Stimulated activated CD8-positive, alpha-beta memory T cell treated with anti-CD3 and anti-CD28 coated beads, Interleukin-15, amount 100 ng/mL, for 1 hour (primary cell): ENCODE measurements around the gene PAQR5.
"Not testable (repeated sequence)": the region's sequence is repeated elsewhere in the genome, so short reads cannot be mapped to it uniquely, and the experiment has no call there.

ENCODE experiments used
- DNase-seq: peaks from one replicate; pipeline ENCODE4 v3.0.0-alpha.2; 2020; ENCODE audit warnings: low read depth

Gene PAQR5, protein sequence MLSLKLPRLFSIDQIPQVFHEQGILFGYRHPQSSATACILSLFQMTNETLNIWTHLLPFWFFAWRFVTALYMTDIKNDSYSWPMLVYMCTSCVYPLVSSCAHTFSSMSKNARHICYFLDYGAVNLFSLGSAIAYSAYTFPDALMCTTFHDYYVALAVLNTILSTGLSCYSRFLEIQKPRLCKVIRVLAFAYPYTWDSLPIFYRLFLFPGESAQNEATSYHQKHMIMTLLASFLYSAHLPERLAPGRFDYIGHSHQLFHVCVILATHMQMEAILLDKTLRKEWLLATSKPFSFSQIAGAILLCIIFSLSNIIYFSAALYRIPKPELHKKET

DNA sequence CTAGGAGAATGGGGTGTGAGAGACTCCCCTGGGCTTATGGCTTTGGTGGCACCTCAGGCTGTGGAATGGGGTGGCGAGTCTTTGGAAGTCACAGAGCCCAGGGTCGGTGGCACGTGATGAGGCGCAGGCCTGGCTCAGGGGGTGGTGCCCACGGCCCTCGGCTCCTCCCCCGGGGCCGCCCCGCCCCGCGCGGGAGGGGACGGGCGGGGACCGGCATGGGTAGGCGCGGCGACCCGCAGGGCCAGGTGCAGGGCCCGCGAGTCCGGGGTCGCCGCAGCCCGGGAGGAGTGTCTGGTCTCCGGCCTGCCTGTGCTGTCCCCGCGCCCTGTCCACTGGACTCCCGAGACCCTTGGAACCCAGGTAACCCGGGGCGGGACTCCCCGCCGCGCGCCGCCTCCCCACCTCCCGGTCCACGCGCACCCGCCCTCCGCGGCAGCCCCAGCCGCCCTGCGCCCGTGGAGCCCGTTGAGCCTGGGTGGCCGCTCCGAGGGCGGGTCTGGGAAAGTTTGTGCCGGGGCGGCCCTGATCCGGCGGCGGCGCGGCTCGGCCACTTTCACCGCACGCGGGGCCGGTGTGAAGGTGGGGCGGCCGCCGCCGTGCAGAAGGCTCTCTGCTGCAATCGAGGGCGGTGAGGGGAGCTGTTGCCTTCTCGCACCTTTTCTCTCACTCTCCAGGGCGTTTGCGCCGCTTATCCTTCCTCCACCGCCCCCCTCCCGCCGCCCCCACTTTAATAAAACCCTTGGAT is at the start of gene PAQR5:
PAQR5 (plus strand) TSS at position 216 of the 745 bp plus-strand sequence. CDS start 61,169 bp downstream, outside the sequence.
- no peak for DNase-seq

DNA sequence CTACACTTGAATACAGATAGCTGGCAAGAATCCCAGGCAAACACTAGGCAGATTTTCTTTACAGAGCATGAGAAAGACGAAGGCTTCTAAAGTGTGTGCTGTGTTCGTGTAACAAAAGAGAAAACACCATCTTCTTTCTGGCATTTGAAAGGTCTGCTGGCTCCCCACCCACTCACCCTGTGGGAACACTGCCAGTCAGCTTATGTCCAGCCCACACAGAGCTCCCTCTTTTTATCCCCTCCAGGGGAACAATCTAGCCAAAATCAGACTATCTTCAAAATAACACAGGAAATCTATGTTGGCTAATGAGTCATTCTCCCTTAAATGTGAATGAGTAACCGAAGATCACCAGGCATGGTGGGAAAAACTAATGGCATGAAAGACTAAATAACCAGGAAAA is 45.6 kb upstream of the PAQR5 start:
- DNase-seq, result no peak

DNA sequence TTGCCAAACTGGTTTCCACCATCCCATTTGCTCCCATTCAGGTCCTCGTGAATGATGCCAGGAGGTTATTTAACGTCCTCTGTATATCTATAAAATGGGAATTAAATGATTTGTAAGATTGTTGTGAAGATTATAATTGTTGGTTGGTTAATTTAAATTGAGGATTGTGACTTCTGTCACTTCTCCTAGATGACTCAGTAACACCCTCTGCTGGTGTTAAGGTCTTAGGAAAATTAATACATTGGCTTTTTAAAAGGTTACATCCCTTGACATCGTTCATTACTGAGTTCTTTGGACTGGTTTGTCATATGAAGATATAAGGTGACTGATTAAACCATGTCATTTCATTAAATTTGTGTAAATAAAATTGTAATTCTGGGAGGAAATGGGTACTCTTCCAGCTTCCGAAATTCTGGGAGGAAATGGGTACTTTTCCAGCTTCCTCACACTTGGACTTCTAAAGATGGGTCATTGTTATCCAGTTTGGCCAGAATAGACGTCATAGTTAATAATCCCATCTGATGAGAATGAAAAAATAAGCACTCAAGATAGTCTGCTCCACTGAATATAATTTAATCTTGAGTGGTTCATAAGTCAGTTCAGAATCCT is 33.3 kb upstream of the PAQR5 start:
- DNase-seq, result no peak

DNA sequence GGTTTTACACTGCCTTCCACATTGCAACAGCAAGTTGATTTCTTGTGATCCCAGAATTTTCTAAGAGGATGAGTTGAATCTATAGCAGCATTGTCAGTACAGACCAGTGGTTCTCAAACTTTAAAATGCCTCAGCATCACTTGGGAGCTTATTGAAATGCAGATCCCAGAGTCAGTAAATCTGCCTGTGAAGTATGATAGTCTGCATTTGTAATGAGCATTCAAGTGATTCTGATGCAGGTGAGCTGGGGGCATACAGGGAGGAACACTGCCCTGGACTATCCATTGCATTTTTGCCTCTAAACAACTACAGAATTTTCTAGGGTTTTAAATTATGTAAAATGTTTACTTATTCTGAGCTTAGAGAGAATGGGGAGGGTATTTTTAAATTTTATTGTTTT is 27.5 kb upstream of the PAQR5 start:
- DNase-seq, result no peak

DNA sequence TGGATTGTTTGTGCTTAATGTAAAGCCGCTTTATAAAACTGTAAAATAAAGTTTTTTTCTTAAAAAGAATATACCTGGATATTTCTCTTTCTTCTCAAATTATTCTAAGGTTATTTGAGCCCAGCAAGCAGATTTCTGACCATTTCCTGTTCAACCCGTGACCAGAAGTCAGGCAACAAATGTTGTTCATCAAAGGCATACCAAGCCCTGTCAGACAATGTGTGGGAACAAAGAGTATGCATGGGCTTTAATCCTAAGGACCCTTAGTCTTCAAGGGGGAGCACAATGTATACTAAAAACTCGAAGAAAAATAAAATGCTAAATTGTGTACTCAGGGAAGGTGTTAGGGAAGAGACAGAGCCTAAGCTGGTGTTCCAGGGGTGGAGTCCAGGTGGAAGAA is 26.6 kb upstream of the PAQR5 start:
- DNase-seq, result no peak

DNA sequence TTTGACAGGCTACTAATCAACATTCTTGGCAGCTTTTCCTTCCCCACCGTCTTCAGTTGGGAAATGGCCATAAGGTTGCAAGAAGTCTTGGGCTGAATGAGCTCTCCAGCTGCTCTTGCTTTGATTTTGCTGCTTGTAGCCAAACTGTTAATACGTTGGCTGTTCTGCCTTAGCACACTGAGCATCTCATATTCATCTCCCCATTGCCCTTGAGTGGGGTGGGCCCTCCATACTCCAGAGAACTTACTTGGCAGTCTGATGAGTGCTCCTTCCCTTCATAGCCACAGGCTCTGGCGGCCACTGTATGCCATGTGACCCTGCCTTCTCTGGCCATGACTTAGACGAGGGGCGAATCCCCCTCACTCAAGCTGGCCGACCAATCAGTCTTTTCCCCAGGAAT is 25.8 kb upstream of the PAQR5 start:
- no peak for DNase-seq

DNA sequence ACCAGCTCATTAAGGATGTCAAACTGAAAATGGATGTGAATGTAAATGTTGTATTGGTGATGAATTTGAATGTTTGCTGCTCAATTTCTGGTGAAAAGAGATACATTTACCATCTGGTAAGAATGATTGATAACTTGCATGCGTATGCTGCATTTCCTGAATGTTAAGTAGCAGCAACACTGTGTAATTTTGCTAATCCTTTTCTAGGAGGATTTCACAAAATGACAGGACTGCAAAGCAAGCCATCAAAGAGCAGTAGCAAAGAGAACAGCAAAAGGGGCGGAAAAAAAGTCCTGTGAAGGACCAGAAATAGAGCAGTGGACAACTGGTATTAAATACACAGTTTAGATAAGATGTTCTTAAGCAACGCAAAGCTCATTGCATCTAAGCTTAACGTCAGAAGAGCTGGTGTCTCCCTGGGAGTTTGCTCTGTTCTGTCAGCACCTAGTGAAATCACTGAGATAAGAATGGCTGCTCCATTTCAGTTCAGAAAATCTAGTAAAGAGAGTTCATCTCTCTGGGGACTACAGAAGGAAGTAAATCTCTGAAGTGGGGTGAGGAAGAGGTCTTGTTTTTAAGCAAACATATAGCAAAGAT is 23.5 kb upstream of the PAQR5 start:
- DNase-seq, result no peak

DNA sequence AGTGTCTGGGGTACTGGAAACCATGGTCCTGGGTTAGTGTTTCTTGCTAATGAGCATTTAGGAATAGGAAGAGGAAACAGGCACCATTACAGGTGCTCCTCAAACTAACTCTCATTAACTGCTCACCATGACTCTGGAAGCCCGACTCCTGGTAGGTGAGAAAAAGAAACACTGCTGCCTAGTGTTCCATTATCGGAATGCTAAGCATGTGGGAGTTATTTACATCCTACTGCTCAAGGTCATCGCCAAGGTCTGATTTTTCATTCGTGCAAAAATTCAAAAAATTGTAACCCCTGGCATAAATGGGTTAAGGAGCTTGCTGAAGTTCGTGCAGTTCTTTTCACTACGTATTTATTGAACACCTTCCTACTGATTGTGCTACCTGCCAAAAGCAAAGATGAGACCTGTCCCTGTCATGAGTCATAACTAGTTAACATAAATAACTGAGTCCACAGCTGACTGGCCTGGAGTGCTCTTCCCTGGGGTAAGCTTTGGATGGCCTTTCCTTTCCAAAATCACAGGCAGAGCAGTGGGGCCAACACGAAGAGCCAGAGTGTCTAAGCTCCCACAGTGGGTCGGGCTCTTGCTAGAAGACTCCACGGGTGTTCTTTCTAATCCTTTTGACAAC is 22.7 kb upstream of the PAQR5 start:
- DNase-seq, result no peak

DNA sequence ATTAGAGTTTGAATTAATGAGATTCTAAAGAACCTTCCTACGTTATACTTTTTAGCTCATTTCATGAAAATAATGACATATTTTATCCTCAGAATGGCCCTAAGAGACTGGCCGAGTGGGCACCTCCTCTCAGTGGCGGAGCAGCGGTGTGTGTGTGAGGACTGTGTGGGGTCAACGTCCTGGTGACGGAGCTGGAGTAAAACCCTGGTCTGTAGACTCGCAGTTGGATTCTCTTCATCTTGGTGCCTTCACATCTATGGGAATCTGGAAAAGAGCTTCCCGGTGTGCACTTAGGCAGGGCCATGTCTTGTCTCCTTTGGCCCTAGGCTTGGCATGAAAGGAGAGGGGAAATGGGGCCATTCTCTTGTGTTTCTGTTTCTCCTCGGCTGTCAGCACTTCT is 21.4 kb upstream of the PAQR5 start:
- DNase-seq, result no peak

DNA sequence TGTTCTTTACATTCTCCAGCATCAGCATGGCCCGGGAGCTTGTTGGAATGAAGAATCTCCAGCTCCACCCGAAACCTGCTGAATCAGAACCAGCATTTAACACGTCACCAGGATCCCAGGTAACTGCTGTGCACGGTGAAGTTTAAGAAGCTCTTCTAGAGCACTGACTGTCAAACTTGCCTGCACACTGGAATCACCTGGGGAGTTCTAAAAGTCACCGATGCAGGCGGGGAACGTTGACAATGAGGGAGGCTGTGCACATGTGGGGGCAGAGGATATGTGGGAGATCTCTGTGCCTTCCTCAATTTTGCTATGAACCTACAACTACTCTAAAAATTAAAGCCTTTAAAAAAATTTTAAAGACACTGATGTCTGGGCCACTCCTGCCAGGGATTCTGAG is 19.1 kb upstream of the PAQR5 start:
- DNase-seq, result no peak

DNA sequence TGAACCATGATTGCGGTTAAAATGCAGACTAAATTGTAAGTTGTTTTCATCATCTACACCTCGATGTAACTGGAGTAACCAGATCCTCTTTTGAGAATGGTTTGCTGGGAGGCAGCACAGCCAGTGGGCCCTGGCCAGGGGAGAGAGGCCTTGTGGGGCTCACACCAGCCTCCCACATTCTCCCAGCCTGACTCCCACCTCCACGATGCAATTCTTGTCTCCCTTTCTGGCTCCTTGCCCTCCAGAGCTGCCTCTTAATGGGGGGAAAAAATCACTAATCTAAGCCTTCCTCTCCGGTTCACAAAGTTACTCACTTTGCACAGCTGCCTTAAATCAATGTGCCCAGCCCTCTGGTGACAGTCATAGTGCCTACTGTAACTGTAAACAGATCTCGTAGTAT is 17.9 kb upstream of the PAQR5 start:
- DNase-seq, result no peak

DNA sequence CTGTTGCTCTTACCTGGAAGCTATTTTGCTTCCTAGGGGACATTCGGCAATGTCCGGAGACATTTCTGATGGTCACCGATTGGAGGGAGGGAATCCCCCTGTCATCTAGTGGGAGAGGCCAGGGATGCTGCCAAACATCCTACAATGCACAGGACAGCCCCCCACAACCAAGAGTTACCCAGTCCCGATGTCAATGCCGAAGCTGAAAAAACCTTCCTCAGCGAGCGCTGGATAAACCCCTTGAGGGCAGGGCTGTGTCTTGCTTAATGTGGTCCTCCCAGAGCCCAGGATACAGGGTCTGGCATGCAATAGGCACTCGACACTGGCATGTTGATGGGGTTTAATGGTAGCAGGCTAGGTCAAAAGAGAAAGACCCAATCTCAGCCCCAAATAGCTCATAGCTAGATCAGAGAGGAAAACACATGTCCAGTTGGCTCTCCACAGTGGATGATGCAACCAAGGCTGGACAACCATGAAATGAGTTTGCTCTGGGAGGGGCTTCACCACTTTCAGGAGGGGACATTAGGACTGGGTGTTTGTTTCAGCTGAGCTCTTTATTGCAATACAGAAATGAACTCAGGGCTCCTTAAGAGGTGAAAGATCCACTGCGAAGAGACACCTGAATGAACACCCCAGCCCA is 16.5 kb upstream of the PAQR5 start:
- no peak for DNase-seq

DNA sequence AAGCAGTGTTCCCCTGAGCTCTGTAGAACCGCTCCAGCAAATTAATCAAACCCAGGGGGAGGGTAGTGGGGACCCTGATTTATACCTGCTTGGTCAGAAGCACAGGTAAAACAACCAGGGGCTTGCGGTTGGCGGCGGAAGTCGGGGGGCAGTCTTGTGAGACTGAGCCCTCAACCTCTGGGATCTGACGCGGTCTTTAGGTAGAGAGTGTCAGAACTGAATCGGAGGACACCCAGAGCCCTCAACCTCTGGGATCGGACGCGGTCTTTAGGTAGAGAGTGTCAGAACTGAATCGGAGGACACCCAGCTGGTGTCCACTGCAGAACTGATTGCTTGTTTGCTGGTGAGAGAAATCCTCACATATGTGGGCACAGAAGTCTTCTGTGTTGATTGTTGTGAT is 12.9 kb upstream of the PAQR5 start:
- DNase-seq, result no peak

DNA sequence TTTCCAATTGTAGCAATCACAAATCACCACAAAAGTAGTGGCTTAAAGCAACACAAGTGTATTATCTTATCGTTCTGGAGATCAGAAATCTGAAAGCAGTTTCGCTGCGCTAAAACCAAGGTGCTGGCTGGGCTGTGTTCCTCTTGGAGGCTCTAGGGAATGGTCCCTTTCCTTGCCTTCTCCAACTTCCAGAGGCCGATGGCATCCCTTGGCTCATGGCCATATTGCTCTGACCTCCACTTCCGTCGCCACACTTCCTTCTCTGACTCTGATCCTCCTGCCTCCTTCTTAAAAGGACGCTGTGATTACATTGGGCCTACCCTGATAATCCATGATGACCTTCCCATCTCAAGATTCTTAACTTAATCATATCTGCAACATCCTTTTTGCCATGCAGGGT is 10.7 kb upstream of the PAQR5 start:
- DNase-seq, result no peak

DNA sequence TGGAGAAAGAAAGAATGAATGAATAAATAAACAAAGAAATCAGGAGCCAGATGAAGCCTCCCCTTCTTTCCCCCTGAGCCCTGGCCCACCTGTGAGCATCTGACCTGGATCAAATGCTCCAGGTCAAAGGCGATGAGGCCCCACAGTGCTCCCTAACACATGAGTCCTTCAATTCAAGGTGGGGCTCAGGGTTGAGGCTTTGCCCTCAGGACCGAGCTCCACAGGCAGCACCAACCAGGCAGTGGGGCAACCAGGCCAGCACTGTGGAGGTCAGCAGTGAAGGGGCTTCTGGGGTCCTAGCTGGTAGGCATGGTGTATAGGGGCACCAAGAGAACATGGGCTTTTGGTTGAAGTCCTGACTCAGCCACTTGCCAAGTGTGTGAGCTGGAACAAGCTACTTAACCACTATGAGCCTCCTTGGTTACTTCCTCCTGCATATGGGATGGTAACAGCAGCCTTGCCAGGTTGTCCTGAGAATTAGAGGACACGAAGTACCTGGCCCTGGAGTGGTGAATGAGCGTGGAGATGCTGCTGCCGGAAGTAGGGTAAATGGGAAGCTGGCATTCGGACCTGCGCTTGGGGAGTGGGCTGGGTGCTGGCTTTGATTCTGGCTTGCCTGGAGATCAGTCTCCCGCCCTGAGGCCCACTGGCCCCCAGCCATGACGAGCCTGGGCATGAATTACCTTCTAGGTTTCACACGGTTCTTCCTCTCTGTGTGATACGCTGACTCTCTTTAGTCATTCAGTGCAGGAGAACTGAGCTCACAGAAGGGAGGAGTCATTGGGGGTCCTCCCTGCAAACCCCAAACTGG is 10.0 kb upstream of the PAQR5 start:
- DNase-seq, result no peak

DNA sequence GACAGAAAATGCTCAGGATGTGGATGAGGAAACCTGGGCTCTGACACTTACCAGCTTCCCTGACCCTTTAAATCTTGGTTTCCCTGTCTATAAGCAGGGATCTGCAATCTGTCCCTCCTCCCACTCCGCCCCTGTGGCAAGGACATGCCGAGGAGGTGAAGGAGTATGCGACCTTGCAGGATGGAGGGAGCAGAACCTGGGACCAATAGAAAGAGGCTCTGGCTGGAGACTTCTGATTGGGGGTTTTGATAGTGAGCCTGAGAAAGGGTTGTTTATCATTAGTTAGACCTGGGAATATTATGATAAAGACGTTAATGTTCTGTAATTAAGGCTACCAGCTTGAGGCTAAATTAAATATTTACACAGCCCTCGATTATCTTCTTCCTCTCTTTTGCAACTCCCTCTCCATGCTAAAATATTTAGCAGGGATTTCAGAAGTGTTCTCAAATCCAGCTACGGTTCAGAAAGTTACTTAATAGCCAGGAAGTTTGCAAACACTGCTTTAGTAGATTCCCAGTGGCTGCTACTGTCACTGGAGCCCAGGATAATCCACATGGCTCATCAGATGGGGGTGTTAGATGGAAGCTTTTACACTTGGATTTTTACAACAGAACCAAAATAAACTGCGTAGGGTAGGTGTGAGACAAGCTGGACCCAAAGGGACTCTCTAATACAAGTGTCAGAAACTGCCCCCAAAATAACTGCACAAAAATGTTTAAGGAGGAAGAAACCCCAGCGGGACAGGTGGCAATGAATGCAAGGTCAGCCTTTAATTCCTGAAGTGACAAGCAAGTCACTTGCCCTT is 9.2 kb upstream of the PAQR5 start:
- no peak for DNase-seq

DNA sequence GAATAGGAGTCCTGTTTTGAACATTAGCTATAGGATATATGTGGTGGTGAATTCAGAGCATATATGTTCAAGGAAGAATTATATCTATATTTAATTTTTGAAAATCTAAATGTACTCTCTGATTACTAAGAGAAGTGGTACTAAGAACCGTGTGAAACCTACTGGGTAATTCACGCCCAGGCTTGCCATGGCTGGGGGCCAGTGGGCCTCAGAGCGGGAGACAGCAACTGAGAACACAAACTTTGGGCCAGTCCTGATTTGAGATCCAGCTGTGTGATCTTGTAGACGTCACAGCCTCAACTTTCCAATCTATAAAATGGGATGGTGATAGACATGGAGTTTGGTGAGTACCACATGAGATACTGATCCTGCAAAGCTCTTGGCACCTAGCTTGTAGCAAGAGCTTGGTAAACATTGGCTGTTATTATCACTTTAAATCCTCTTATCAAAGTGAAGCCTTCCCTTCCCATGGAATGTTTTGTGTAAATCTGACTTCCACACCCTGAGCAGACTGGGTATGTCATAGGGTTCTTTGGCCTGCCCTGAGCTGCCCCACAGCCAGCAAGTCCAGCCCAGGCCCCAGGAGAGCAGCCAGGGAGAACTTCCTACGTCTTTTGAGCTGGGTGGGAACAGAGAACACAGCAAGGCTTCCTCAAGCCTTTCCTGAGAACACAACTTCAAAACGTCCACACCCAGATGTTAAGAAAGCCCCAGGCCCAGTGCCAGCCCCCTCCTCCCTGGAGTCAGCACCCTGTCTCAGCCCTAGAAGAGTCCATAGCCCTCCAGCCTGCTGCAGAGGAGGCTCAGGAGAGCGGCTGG is 8.2 kb upstream of the PAQR5 start:
- DNase-seq, result no peak

DNA sequence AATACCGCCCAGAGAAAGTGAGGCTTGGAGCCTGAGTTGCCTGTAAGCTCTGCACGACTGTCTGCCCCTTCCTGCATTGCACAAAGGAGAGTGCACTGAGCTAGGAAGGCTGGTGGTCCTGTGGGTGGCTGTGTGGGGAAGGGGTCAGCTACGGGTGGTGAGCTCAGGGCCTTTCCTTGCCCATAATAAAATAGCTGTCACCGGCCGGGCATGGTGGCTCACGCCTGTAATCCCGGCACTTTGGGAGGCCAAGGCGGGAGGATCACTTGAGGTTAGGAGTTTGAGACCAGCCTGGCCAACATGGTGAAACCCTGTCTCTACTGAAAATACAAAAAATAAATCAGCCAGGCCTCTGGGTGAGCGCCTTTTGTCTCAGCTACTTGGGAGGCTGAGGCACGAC is 7.1 kb upstream of the PAQR5 start:
- DNase-seq, result not testable (repeated sequence)

DNA sequence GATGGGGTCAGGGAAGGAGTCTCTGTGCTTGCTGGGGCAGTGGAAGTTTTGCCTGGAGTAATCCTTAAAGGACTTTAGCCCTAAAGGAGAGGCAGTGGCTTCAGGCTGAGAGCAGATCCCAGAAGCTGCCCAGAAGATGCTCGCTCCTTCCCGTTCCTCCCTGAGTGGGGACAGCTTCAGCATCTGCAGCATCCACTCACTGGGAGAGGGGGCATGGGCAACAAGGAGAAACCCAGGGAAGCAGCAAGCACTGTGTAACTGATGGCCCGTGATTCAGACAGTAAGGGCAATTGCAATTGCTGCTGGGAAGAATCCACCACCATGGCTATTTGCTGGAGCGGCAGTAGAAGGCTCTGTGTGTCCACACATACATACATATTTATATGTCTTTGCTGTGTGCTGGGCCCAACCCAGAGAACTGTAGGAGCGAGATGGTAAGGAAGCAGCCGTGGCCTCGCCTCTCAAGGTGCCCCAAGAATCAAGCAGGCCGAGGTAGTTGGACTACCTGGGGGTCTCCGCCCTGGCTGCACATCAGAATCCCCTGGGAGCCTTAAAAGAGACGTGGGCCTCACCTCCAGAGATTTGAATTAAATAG is 5.8 kb upstream of the PAQR5 start:
- no peak for DNase-seq
